H1 (cell line): ENCODE data around the gene PDIA6. TPM values are rescaled to one million over a fixed set of nuclear protein-coding genes. Genes with fewer than 3 reads are reported as not detected.

Source experiments
- CTCF ChIA-PET: fragments of 300-600 bp; sonication (Branson Sonifier 250); formaldehyde crosslinking; loops from one replicate; lab custom pipeline; 2021; ENCODE audit not compliant: partially characterized antibody; lab: Charles Lee
- POLR2A ChIA-PET: fragments of 300-600 bp; sonication (Branson Sonifier 250); formaldehyde crosslinking; loops from one replicate; lab custom pipeline; 2021; ENCODE audit warnings: inconsistent platforms; ENCODE audit not compliant: partially characterized antibody; lab: Charles Lee
- DNase-seq, 2 experiments: peaks; one replicate each; pipeline versions ENCODE4 v3.0.0 to v3.0.0-alpha.2; 2010 to 2022; ENCODE audit warnings: low spot score in 2 of 2, low read depth in 1 of 2, mixed read lengths in 1 of 2
- FAIRE-seq: peaks from 2 replicates; lab custom pipeline; 2011; peaks lifted over from hg19 to GRCh38; lab: Jason Lieb, UNC
- H2AFZ ChIP-seq: 2 replicates; pipeline ENCODE4 v1.8.1; 2012; ENCODE audit warnings: low read length, inconsistent platforms
- H2AK5ac ChIP-seq: 2 replicates; pipeline ENCODE4 v1.6.1; 2013; ENCODE audit warnings: low read depth, low read length
- H2BK120ac ChIP-seq: replicated peaks from 2 replicates; pipeline ENCODE3; 2013; ENCODE audit warnings: low read depth, low read length, inconsistent platforms
- H2BK12ac ChIP-seq: 2 replicates; pipeline ENCODE4 v1.6.1; 2013; ENCODE audit warnings: low read depth, low read length
- H2BK15ac ChIP-seq: 2 replicates; pipeline ENCODE4 v1.6.1; 2013; ENCODE audit warnings: low read length
- H2BK20ac ChIP-seq: 2 replicates; pipeline ENCODE4 v1.6.1; 2013; ENCODE audit warnings: low read length
- H2BK5ac ChIP-seq: 2 replicates; pipeline ENCODE4 v1.6.1; 2013; ENCODE audit warnings: low read depth, low read length
- H3K14ac ChIP-seq: 2 replicates; pipeline ENCODE4 v1.6.1; 2013; ENCODE audit warnings: inconsistent platforms; ENCODE audit not compliant: insufficient read length
- H3K18ac ChIP-seq: 2 replicates; pipeline ENCODE4 v1.6.1; 2013; ENCODE audit warnings: low read length; ENCODE audit errors: extremely low read depth
- H3K23ac ChIP-seq: 2 replicates; pipeline ENCODE4 v1.6.1; 2013; ENCODE audit warnings: inconsistent platforms; ENCODE audit not compliant: insufficient read length
- H3K23me2 ChIP-seq: 2 replicates; pipeline ENCODE4 v1.6.1; 2013; ENCODE audit warnings: low read depth, low read length
- H3K27ac ChIP-seq: 2 replicates; pipeline ENCODE4 v1.6.1; 2011; ENCODE audit warnings: low read depth, low read length, inconsistent platforms
- H3K27me3 ChIP-seq, 4 experiments: replicated peaks in 1 of 4; 1 replicate in 1 of 4; 2 replicates in 3 of 4; pipeline versions ENCODE4 v1.6.1 to v1.8.1; 2011 to 2013; ENCODE audit warnings: low read length in 3 of 4, mild to moderate bottlenecking in 3 of 4, inconsistent platforms in 2 of 4, mixed read lengths in 2 of 4, moderate library complexity in 1 of 4; ENCODE audit not compliant: control insufficient read depth in 3 of 4, insufficient read depth in 3 of 4; ENCODE audit errors: extremely low read depth in 1 of 4
- H3K36me3 ChIP-seq, 4 experiments: 2 replicates each; pipeline versions ENCODE4 v1.6.1 to v1.8.1; 2011 to 2013; ENCODE audit warnings: mild to moderate bottlenecking in 4 of 4, low read length in 3 of 4, moderate library complexity in 2 of 4, control low read depth in 1 of 4, inconsistent platforms in 1 of 4; ENCODE audit not compliant: insufficient read depth in 4 of 4, control insufficient read depth in 2 of 4
- H3K4ac ChIP-seq: replicated peaks from 2 replicates; pipeline ENCODE3; 2013; ENCODE audit warnings: low read length, low read depth, mixed read lengths, inconsistent platforms; ENCODE audit not compliant: insufficient read length
- H3K4me1 ChIP-seq, 4 experiments: replicated peaks in 1 of 4; 1 replicate in 1 of 4; 2 replicates in 3 of 4; pipeline versions ENCODE4 v1.6.1 to v1.8.1; 2011 to 2013; ENCODE audit warnings: low read length in 3 of 4, inconsistent platforms in 2 of 4, mixed read lengths in 1 of 4; ENCODE audit not compliant: insufficient read depth in 4 of 4, control insufficient read depth in 3 of 4
- H3K4me2 ChIP-seq, 2 experiments: 2 replicates each; pipeline versions ENCODE4 v1.6.1 to v1.8.1; 2011 to 2013; ENCODE audit warnings: low read depth in 2 of 2, low read length in 2 of 2, control low read depth in 1 of 2, inconsistent platforms in 1 of 2, mild to moderate bottlenecking in 1 of 2; ENCODE audit not compliant: insufficient read depth in 1 of 2
- H3K4me3 ChIP-seq, 4 experiments: fragments of 200-600, 300-600 bp in 1 of 4; sonication (generic), shearing (Covaris generic), sonication (Bioruptor Twin) in 1 of 4; 2 replicates each; pipeline versions ENCODE4 v1.5.1 to v1.8.1; 2011 to 2016; ENCODE audit warnings: low read length in 4 of 4, low read depth in 3 of 4, control low read depth in 2 of 4, inconsistent platforms in 2 of 4, mild to moderate bottlenecking in 2 of 4, mixed read lengths in 1 of 4, moderate library complexity in 1 of 4; ENCODE audit not compliant: insufficient read depth in 2 of 4; ENCODE audit errors: extremely low read depth in 1 of 4
- H3K56ac ChIP-seq: replicated peaks from 2 replicates; pipeline ENCODE3; 2013; ENCODE audit warnings: low read depth, mild to moderate bottlenecking, mixed read lengths, low read length, inconsistent platforms; ENCODE audit not compliant: insufficient read length
- H3K79me1 ChIP-seq: 2 replicates; pipeline ENCODE4 v1.6.1; 2013; ENCODE audit warnings: low read depth, low read length, control low read depth
- H3K79me2 ChIP-seq, 2 experiments: 2 replicates each; pipeline versions ENCODE4 v1.6.1 to v1.8.1; 2012 to 2013; ENCODE audit warnings: low read length in 2 of 2, mild to moderate bottlenecking in 2 of 2, inconsistent platforms in 1 of 2; ENCODE audit not compliant: insufficient read depth in 2 of 2, control insufficient read depth in 1 of 2
- H3K9ac ChIP-seq, 4 experiments: replicated peaks in 1 of 4; 1 replicate in 1 of 4; 2 replicates in 3 of 4; pipeline versions ENCODE4 v1.6.1 to v1.8.1; 2011 to 2013; ENCODE audit warnings: low read depth in 3 of 4, low read length in 3 of 4, control low read depth in 2 of 4, mild to moderate bottlenecking in 2 of 4, moderate library complexity in 2 of 4, inconsistent platforms in 1 of 4; ENCODE audit errors: extremely low read depth in 1 of 4
- H3K9me3 ChIP-seq, 2 experiments: 2 replicates each; pipeline versions ENCODE4 v1.6.1 to v1.8.1; 2012 to 2013; ENCODE audit warnings: mild to moderate bottlenecking in 2 of 2, moderate library complexity in 2 of 2, control low read depth in 1 of 2, inconsistent platforms in 1 of 2, low read depth in 1 of 2, low read length in 1 of 2, mixed read lengths in 1 of 2; ENCODE audit not compliant: insufficient read depth in 2 of 2
- H4K20me1 ChIP-seq, 2 experiments: replicated peaks in 1 of 2; 2 replicates each; pipeline versions ENCODE3 to v1.8.1; 2011 to 2013; ENCODE audit warnings: inconsistent platforms in 2 of 2, low read length in 2 of 2, mild to moderate bottlenecking in 1 of 2; ENCODE audit not compliant: insufficient read depth in 2 of 2, control insufficient read depth in 1 of 2
- H4K5ac ChIP-seq: 2 replicates; pipeline ENCODE4 v1.6.1; 2013; ENCODE audit warnings: low read length, low read depth, mixed read lengths, inconsistent platforms; ENCODE audit not compliant: insufficient read length
- H4K8ac ChIP-seq: 2 replicates; pipeline ENCODE4 v1.8.0; 2013; ENCODE audit warnings: mild to moderate bottlenecking, moderate library complexity, low read length, inconsistent platforms; ENCODE audit not compliant: insufficient read depth; ENCODE audit errors: extremely low read depth
- H4K91ac ChIP-seq: replicated peaks from 2 replicates; pipeline ENCODE3; 2013; ENCODE audit warnings: low read length, mixed read lengths, inconsistent platforms; ENCODE audit not compliant: insufficient read length
- BACH1 ChIP-seq: IDR thresholded peaks from 2 replicates; pipeline ENCODE4 v1.6.1; 2012; ENCODE audit warnings: low read length, improper control_type of control experiment
- E2F6 ChIP-seq: IDR thresholded peaks from 2 replicates; pipeline ENCODE4 v1.6.1; 2012; ENCODE audit warnings: inconsistent platforms
- KDM1A ChIP-seq: fragments of 200-600, 300-600 bp; sonication (generic); IDR thresholded peaks from 2 replicates; pipeline ENCODE4 v1.7.1; 2016; ENCODE audit warnings: mild to moderate bottlenecking, low read length, borderline replicate concordance
- MAFK ChIP-seq: IDR thresholded peaks from 2 replicates; pipeline ENCODE4 v1.6.1; 2012; ENCODE audit warnings: low read depth, mild to moderate bottlenecking, improper control_type of control experiment, low read length
- RAD21 ChIP-seq, 2 experiments: IDR thresholded peaks in 1 of 2; conservative IDR thresholded peaks in 1 of 2; 2 replicates each; pipeline ENCODE4 v1.6.1; 2011; ENCODE audit warnings: low read depth in 2 of 2, low read length in 2 of 2, improper control_type of control experiment in 1 of 2, inconsistent platforms in 1 of 2, mild to moderate bottlenecking in 1 of 2, moderate library complexity in 1 of 2
- SAP30 ChIP-seq: fragments of 300-600 bp; sonication (generic); IDR thresholded peaks from 2 replicates; pipeline ENCODE4 v1.7.1; 2012; ENCODE audit warnings: low read length, moderate library complexity, mild to moderate bottlenecking, inconsistent platforms; ENCODE audit not compliant: insufficient read depth, insufficient replicate concordance
- SP4 ChIP-seq: IDR thresholded peaks from 2 replicates; pipeline ENCODE4 v1.6.1; 2012; ENCODE audit warnings: low read length, inconsistent platforms
- TEAD4 ChIP-seq: IDR thresholded peaks from 2 replicates; pipeline ENCODE4 v1.6.1; 2012; ENCODE audit warnings: low read depth, low read length, inconsistent platforms, mixed read lengths
- USF2 ChIP-seq: IDR thresholded peaks from 2 replicates; pipeline ENCODE4 v1.6.1; 2011; ENCODE audit warnings: low read length, improper control_type of control experiment
- WGBS, 2 experiments: shearing (Covaris generic) in 1 of 2; methylation state at CpG; one replicate each; pipeline versions ENCODE4 v1.1.6 to v1.1.7; 2013 to 2015; ENCODE audit warnings: low lambda C conversion rate in 2 of 2, mixed read lengths in 2 of 2, inconsistent platforms in 1 of 2, low coverage in 1 of 2, missing lambda C conversion rate in 1 of 2; ENCODE audit not compliant: insufficient replicate concordance in 2 of 2, insufficient coverage in 1 of 2, insufficient read length in 1 of 2; ENCODE audit errors: extremely low coverage in 1 of 2, missing lambda C conversion rate in 1 of 2; 5-methylcytosine and 5-hydroxymethylcytosine counted together
- polyA plus RNA-seq, 7 experiments: library from polyadenylated mRNA; depleted of rRNA in 3 of 7; stranded (reverse) in 5 of 7; unstranded in 2 of 7; fragments of >200 nt in 5 of 7; fragments of 200-250 nt in 2 of 7; gene quantifications; 1 replicate in 5 of 7; 2 replicates in 1 of 7; 4 replicates in 1 of 7; pipeline versions ENCODE4 v1.2.1 to v1.2.3, GENCODE V29; 2011 to 2013; ENCODE audit warnings: missing spikeins in 2 of 7, mixed read lengths in 2 of 7
- total RNA-seq: library from RNA; stranded (reverse); fragmentation: NEBNext Ultra II Directional; extraction: Animal tissue kit (Norgen Biotek cat#: 25700); gene quantifications from 2 replicates; pipeline ENCODE4 v1.2.1, GENCODE V29; 2021

Gene PDIA6
- total and polyA plus RNA-seq, 2 of the 8 experiments (the other 6 are each of a cell fraction or from before 2014, with no cell fraction given): 181 to 384 TPM

GRCh38 chr2:10757814-10758286 lies 54.7 kb downstream of the PDIA6 start:
- no peak overlapping the region for H2BK20ac ChIP-seq
- H3K23ac ChIP-seq: no peak overlapping the region
- no peak overlapping the region for H2BK15ac ChIP-seq
- no peak overlapping the region for H4K5ac ChIP-seq
- no peak overlapping the region for H3K4me2 ChIP-seq
- ChIA-PET CTCF (no interaction called here), POLR2A (no interaction called here)
- no peak overlapping the region for H2AFZ ChIP-seq
- no peak overlapping the region for H3K56ac ChIP-seq
- H2BK12ac ChIP-seq: no peak overlapping the region
- DNase-seq (no peak), FAIRE-seq (no peak)
- WGBS, 2 experiments: 85% methylated on average over 6 of the region's 6 CpGs; no CpG with 5 or more reads in 1 of the 2 experiments
- no peaks in the 10 kb centered on the region for H3K36me3 ChIP-seq
- H3K9ac ChIP-seq: no peak overlapping the region
- H3K4me3 ChIP-seq: no peak overlapping the region
- H3K79me2 ChIP-seq: no peaks in the 10 kb centered on the region
- H3K79me1 ChIP-seq: no peaks in the 10 kb centered on the region
- H3K9me3 ChIP-seq: no peaks in the 10 kb centered on the region
- H3K4ac ChIP-seq: no peak overlapping the region
- TF ChIP-seq TEAD4 (no peak), USF2 (no peak), MAFK (no peak), SP4 (no peak), KDM1A (no peak), SAP30 (no peak), RAD21 (IDR thresholded peaks at IDR 0.05 in 1 of 2, conservative IDR thresholded peaks at IDR 0.05 in 1 of 2; ENCODE audit: low read depth in 2 of 2, low read length in 2 of 2) (no peak), BACH1 (no peak), E2F6 (no peak)
- no peaks in the 10 kb centered on the region for H4K20me1 ChIP-seq
- H3K14ac ChIP-seq: no peak overlapping the region
- no peak overlapping the region for H3K18ac ChIP-seq
- H3K4me1 ChIP-seq: 0 out of 7 replicates have a peak, but pooled peaks cover 0 to 3% (median 0%) of the 10 kb centered on the region in 4 experiments
- H2AK5ac ChIP-seq: no peak overlapping the region
- no peak overlapping the region for H2BK120ac ChIP-seq
- no peaks in the 10 kb centered on the region for H3K23me2 ChIP-seq
- H4K8ac ChIP-seq: no peak overlapping the region; the same call in 1 of the 2 replicates
- no peak overlapping the region for H3K27ac ChIP-seq
- H2BK5ac ChIP-seq: no peak overlapping the region
- no peak overlapping the region for H4K91ac ChIP-seq
- no peaks in the 10 kb centered on the region for H3K27me3 ChIP-seq
